Amniotic epithelial cell (primary cell): ENCODE data around the gene SMOC2.

Experiments used
- DNase-seq: peaks from one replicate; pipeline ENCODE4 v3.0.0-alpha.2; 2010; ENCODE audit warnings: low read depth

SMOC2 gene

GRCh38 chr6:168574075-168574698 is 133.2 kb downstream of the SMOC2 start:
- no peak for DNase-seq

- DNase-seq = no peak
Observed at GRCh38 chr6:168574699-168575195, 133.8 kb downstream of the SMOC2 start.

- DNase-seq = no peak
Observed at GRCh38 chr6:168575346-168576098, 134.5 kb downstream of the SMOC2 start.

- DNase-seq = no peak
Observed at GRCh38 chr6:168576388-168576787, 135.4 kb downstream of the SMOC2 start.

- DNase-seq = no peak
Observed at GRCh38 chr6:168577496-168577895, 136.5 kb downstream of the SMOC2 start.

GRCh38 chr6:168578036-168578435 is 137.1 kb downstream of the SMOC2 start:
- DNase-seq = no peak

GRCh38 chr6:168581236-168581635 is 140.3 kb downstream of the SMOC2 start:
- DNase-seq = no peak

- DNase-seq = no peak
Observed at GRCh38 chr6:168581706-168582105, 140.7 kb downstream of the SMOC2 start.

- no peak for DNase-seq
Observed at GRCh38 chr6:168582571-168582981, 141.6 kb downstream of the SMOC2 start.

- no peak for DNase-seq
Observed at GRCh38 chr6:168583126-168583525, 142.1 kb downstream of the SMOC2 start.

- DNase-seq = no peak
Observed at GRCh38 chr6:168583821-168584220, 142.8 kb downstream of the SMOC2 start.

- DNase-seq = no peak
Observed at GRCh38 chr6:168584249-168584648, 143.3 kb downstream of the SMOC2 start.

- no peak for DNase-seq
Observed at GRCh38 chr6:168584671-168585070, 143.7 kb downstream of the SMOC2 start.

GRCh38 chr6:168585441-168585840 is 144.5 kb downstream of the SMOC2 start:
- DNase-seq = no peak

- DNase-seq = no peak
Observed at GRCh38 chr6:168589275-168589674, 148.3 kb downstream of the SMOC2 start.

- DNase-seq = no peak
Observed at GRCh38 chr6:168590406-168590805, 149.4 kb downstream of the SMOC2 start.

GRCh38 chr6:168596344-168596743 is 155.4 kb downstream of the SMOC2 start:
- no peak for DNase-seq

- DNase-seq = no peak
Observed at GRCh38 chr6:168597471-168597875, 156.5 kb downstream of the SMOC2 start.

GRCh38 chr6:168598251-168599117 is 157.5 kb downstream of the SMOC2 start:
- no peak for DNase-seq

GRCh38 chr6:168599118-168599494 is 158.1 kb downstream of the SMOC2 start:
- no peak for DNase-seq

- no peak for DNase-seq
Observed at GRCh38 chr6:168599769-168600330, 158.9 kb downstream of the SMOC2 start.

- no peak for DNase-seq
Observed at GRCh38 chr6:168600381-168600780, 159.4 kb downstream of the SMOC2 start.
